A549 (cell line): ENCODE data around the gene NTF3. TPM values are rescaled to one million over a fixed set of nuclear protein-coding genes. Genes with fewer than 3 reads are reported as not detected.

Experiments
- ATAC-seq, 2 experiments: fragments of 200-7000 bp in 1 of 2; fragments of >200 bp in 1 of 2; cut with Nextera tagmentation in 1 of 2; cut with Tn5 transposase in 1 of 2; 3 replicates each; pipeline versions ENCODE4 v1.8.0 to v1.9.1; 2018 to 2020; ENCODE audit warnings: mild to moderate bottlenecking in 1 of 2, moderate library complexity in 1 of 2
- CTCF ChIA-PET: fragments of 300-600 bp; sonication (Branson Sonifier 250); formaldehyde crosslinking; extraction: SDS; loops from one replicate; lab custom pipeline; 2021; ENCODE audit warnings: antibody characterized with exemption, inconsistent platforms; lab: Yijun Ruan, JAX
- POLR2A ChIA-PET: fragments of 350-600 bp; formaldehyde crosslinking; extraction: SDS; loops from one replicate; lab custom pipeline; 2021; ENCODE audit warnings: antibody characterized with exemption, inconsistent platforms; lab: Yijun Ruan, JAX
- DNase-seq, 2 experiments: peaks; one replicate each; pipeline versions ENCODE4 v3.0.0 to v3.0.0-alpha.2; 2011 to 2016; ENCODE audit warnings: low read depth in 1 of 2, low spot score in 1 of 2
- FAIRE-seq: peaks from 2 replicates; lab custom pipeline; 2011; peaks lifted over from hg19 to GRCh38; lab: Jason Lieb, UNC
- H3K27ac ChIP-seq, 2 experiments: fragments of >200 bp; sonication (Bioruptor Twin); formaldehyde crosslinking; 3 replicates each; pipeline ENCODE4 v1.5.1; 2016 to 2017
- H3K4me1 ChIP-seq: fragments of >200 bp; sonication (Bioruptor Twin); formaldehyde crosslinking; 3 replicates; pipeline ENCODE4 v1.6.1; 2016
- H3K4me2 ChIP-seq: fragments of >200 bp; sonication (Bioruptor Twin); formaldehyde crosslinking; 3 replicates; pipeline ENCODE4 v1.6.1; 2016
- H3K4me3 ChIP-seq: fragments of >200 bp; sonication (Bioruptor Twin); formaldehyde crosslinking; 3 replicates; pipeline ENCODE4 v1.5.1; 2016
- H3K9me3 ChIP-seq: fragments of >200 bp; sonication (Bioruptor Twin); formaldehyde crosslinking; 3 replicates; pipeline ENCODE4 v1.6.1; 2016
- BHLHE40 ChIP-seq: IDR thresholded peaks from 2 replicates; pipeline ENCODE4 v1.6.1; 2012; ENCODE audit warnings: low read depth, low read length, inconsistent platforms
- CBX2 ChIP-seq: fragments of 200-600 bp; sonication (generic); IDR thresholded peaks from 2 replicates; pipeline ENCODE4 v1.6.1; 2016; ENCODE audit warnings: low read depth, mild to moderate bottlenecking, borderline replicate concordance
- CBX8 ChIP-seq: fragments of 200-600 bp; sonication (generic); IDR thresholded peaks from 2 replicates; pipeline ENCODE4 v1.6.1; 2016
- CHD2 ChIP-seq: fragments of 150-350 bp; IDR thresholded peaks from 2 replicates; pipeline ENCODE4 v1.6.1; 2014; ENCODE audit warnings: low read length; ENCODE audit not compliant: partially characterized antibody
- CHD4 ChIP-seq: fragments of 200-600 bp; sonication (generic); IDR thresholded peaks from 2 replicates; pipeline ENCODE4 v1.6.1; 2016; ENCODE audit warnings: antibody characterized with exemption, mild to moderate bottlenecking, borderline replicate concordance
- ESRRA ChIP-seq: fragments of 150-350 bp; IDR thresholded peaks from 2 replicates; pipeline ENCODE4 v1.6.1; 2014; ENCODE audit warnings: mild to moderate bottlenecking, low read length, borderline replicate concordance
- FOXS1 ChIP-seq: fragments of 250-450 bp; sonication (Bioruptor Pico); IDR thresholded peaks from 2 replicates; pipeline ENCODE4 v1.5.0; 2020; ENCODE audit warnings: mild to moderate bottlenecking, moderate library complexity
- HEYL ChIP-seq: fragments of 250-450 bp; sonication (Bioruptor Pico); IDR thresholded peaks from 2 replicates; pipeline ENCODE4 v1.8.0; 2021; ENCODE audit warnings: mild to moderate bottlenecking, moderate library complexity
- HOXA7 ChIP-seq: fragments of 250-450 bp; sonication (Bioruptor Pico); IDR thresholded peaks from 2 replicates; pipeline ENCODE4 v1.5.0; 2020; ENCODE audit warnings: mild to moderate bottlenecking, moderate library complexity
- HOXB13 ChIP-seq: fragments of 250-450 bp; sonication (Bioruptor Pico); IDR thresholded peaks from 2 replicates; pipeline ENCODE4 v1.5.0; 2020; ENCODE audit warnings: low read depth, mild to moderate bottlenecking, moderate library complexity
- HOXB5 ChIP-seq: fragments of 250-450 bp; sonication (Bioruptor Pico); IDR thresholded peaks from 2 replicates; pipeline ENCODE4 v1.5.0; 2020; ENCODE audit warnings: mild to moderate bottlenecking, moderate library complexity
- JUNB ChIP-seq: fragments of >200 bp; sonication (Bioruptor Twin); formaldehyde crosslinking; IDR thresholded peaks from 2 replicates; pipeline ENCODE4 v1.6.1; 2016
- KDM1A ChIP-seq: fragments of 200-600 bp; sonication (generic); IDR thresholded peaks from 2 replicates; pipeline ENCODE4 v1.6.1; 2016; ENCODE audit warnings: low read depth, mild to moderate bottlenecking
- KDM5A ChIP-seq: fragments of 200-600 bp; sonication (generic); IDR thresholded peaks from 2 replicates; pipeline ENCODE4 v1.6.1; 2016; ENCODE audit warnings: antibody characterized with exemption, mild to moderate bottlenecking
- NFE2L2 ChIP-seq: fragments of 150-350 bp; conservative IDR thresholded peaks from 2 replicates; pipeline ENCODE4 v1.6.1; 2014; ENCODE audit warnings: low read length
- NPAS2 ChIP-seq: fragments of 250-450 bp; sonication (Bioruptor Pico); IDR thresholded peaks from 2 replicates; pipeline ENCODE4 v1.8.0; 2022; ENCODE audit warnings: mild to moderate bottlenecking, moderate library complexity, borderline replicate concordance
- NR3C1 ChIP-seq: fragments of >200 bp; sonication (Bioruptor Twin); formaldehyde crosslinking; IDR thresholded peaks from 3 replicates; pipeline ENCODE4 v1.6.1; 2017
- PHF8 ChIP-seq: fragments of 200-600 bp; sonication (generic); IDR thresholded peaks from 2 replicates; pipeline ENCODE4 v1.6.1; 2016; ENCODE audit warnings: low read depth, mild to moderate bottlenecking, antibody characterized with exemption, moderate library complexity, borderline replicate concordance
- RCOR1 ChIP-seq: fragments of 150-350 bp; IDR thresholded peaks from 2 replicates; pipeline ENCODE4 v1.6.1; 2014; ENCODE audit warnings: antibody characterized with exemption, low read length, low read depth
- SMC3 ChIP-seq: fragments of >200 bp; sonication (Bioruptor Twin); formaldehyde crosslinking; IDR thresholded peaks from 3 replicates; pipeline ENCODE4 v1.6.1; 2018; ENCODE audit warnings: inconsistent platforms
- TFCP2L1 ChIP-seq: fragments of 250-450 bp; sonication (Bioruptor Pico); IDR thresholded peaks from 2 replicates; pipeline ENCODE4 v1.5.0; 2021; ENCODE audit warnings: mild to moderate bottlenecking
- TP53 ChIP-seq: fragments of 250-450 bp; sonication (Bioruptor Pico); IDR thresholded peaks from 2 replicates; pipeline ENCODE4 v1.5.0; 2021; ENCODE audit warnings: mild to moderate bottlenecking, moderate library complexity
- WGBS: methylation state at CpG from one replicate; pipeline ENCODE4 v1.1.6; 2017; ENCODE audit errors: missing lambda C conversion rate; 5-methylcytosine and 5-hydroxymethylcytosine counted together
- polyA plus RNA-seq, 4 experiments: library from polyadenylated mRNA; depleted of rRNA in 3 of 4; stranded (reverse); fragments of >200 nt; fragmentation: RNase III in 1 of 4; extraction: RNeasy Plus Mini Kit Qiagen cat#74134 plus additional on column Dnase treatment in 1 of 4; gene quantifications; 2 replicates in 3 of 4; 3 replicates in 1 of 4; pipeline ENCODE4 v1.2.3, GENCODE V29; 2011 to 2017
- TF ChIP-seq, protein P1 (sequence below): fragments of 150-350 bp; IDR thresholded peaks from 2 replicates; pipeline ENCODE4 v1.6.1; 2014; ENCODE audit warnings: low read depth, mild to moderate bottlenecking, low read length
- TF ChIP-seq, protein P2 (sequence below): fragments of >200 bp; sonication (Bioruptor Twin); formaldehyde crosslinking; IDR thresholded peaks from 3 replicates; pipeline ENCODE4 v1.5.1; 2016
- TF ChIP-seq, protein P3 (sequence below): fragments of >200 bp; sonication (Bioruptor Twin); formaldehyde crosslinking; IDR thresholded peaks from 3 replicates; pipeline ENCODE4 v1.6.1; 2016

NTF3 gene
- polyA plus RNA-seq, 2 of the 4 experiments (the other 2 are of a cell fraction), result not detected

DNA sequence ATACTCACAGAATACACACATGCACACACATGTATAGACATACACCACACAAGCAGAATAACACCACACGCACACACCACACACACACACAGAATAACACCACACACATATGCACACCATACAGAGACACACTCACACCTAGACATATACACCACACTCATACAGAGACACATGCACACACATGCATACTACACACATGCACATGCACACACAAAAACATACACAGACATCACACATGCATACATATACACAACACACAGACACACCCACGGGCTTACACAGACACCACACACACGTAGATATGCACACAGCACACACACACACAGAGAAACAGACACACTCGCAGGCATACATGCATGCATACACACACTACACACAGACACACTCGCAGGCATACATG lies 49.7 kb downstream of the NTF3 start:
- Histone ChIP-seq H3K27ac (no peak overlapping the region), H3K4me2 (no peak overlapping the region), H3K9me3 (peaks cover 4% of the 10 kb centered on the region; the same call in 1 of the 3 replicates), H3K4me1 (no peaks in the 10 kb centered on the region), H3K4me3 (no peak overlapping the region)
- ATAC-seq (no peak), FAIRE-seq (no peak), DNase-seq (no peak)
- TF ChIP-seq RCOR1 (no peak), TP53 (no peak), ESRRA (no peak), CHD4 (no peak), HOXB5 (CRISPR knock-in tag) (no peak), HOXA7 (CRISPR knock-in tag) (no peak), CHD2 (no peak), TFCP2L1 (no peak), BHLHE40 (no peak), NFE2L2 (no peak), KDM1A (no peak), HOXB13 (CRISPR knock-in tag) (no peak)
- TF ChIP-seq, protein P1, sequence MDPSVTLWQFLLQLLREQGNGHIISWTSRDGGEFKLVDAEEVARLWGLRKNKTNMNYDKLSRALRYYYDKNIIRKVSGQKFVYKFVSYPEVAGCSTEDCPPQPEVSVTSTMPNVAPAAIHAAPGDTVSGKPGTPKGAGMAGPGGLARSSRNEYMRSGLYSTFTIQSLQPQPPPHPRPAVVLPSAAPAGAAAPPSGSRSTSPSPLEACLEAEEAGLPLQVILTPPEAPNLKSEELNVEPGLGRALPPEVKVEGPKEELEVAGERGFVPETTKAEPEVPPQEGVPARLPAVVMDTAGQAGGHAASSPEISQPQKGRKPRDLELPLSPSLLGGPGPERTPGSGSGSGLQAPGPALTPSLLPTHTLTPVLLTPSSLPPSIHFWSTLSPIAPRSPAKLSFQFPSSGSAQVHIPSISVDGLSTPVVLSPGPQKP, result no peak
- WGBS, result 40% methylated on average over 5 of the region's 5 CpGs
- ChIA-PET POLR2A (no interaction called here), CTCF (no interaction called here)

DNA sequence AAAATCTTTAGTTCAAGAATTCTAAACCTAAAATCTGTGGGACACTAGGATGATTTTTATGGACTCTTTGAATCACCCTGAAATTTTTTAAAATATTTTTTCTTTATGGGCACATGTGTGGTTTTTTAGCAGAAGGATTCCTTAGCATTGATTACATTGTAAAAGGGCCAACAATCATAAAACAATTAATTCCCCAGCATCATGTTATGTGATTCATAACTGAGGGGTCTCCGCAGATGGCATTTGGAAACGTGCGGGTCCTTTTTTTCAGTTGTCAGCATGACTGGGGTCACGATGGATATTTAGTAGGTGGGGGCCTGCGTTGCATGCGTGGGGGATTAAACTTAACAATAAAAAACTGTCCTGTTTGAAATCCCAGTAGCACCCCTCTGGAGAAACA lies 52.5 kb downstream of the NTF3 start:
- CTCF ChIA-PET, result interaction anchor here (1.1 kb wide), 1 partner anchor 14 kb away, joined by 4 read pairs; no protein-coding TSS in a partner anchor
- ATAC-seq, result no peak
- POLR2A ChIA-PET, result no interaction called here
- H3K9me3 ChIP-seq, result peaks cover 4% of the 10 kb centered on the region; the same call in 1 of the 3 replicates
- no peak for FAIRE-seq
- TF ChIP-seq NPAS2, result no peak
- TF ChIP-seq, protein P1, result no peak
- TF ChIP-seq PHF8, result no peak
- TF ChIP-seq KDM5A, result no peak
- TF ChIP-seq FOXS1, result no peak
- no peak for TF ChIP-seq SMC3
- TF ChIP-seq JUNB, result no peak
- no peak for DNase-seq
- H3K4me1 ChIP-seq, result no peaks in the 10 kb centered on the region
- no peak overlapping the region for H3K27ac ChIP-seq
- no peak overlapping the region for H3K4me3 ChIP-seq
- H3K4me2 ChIP-seq, result no peak overlapping the region
- 33% methylated on average over 6 of the region's 6 CpGs for WGBS

DNA sequence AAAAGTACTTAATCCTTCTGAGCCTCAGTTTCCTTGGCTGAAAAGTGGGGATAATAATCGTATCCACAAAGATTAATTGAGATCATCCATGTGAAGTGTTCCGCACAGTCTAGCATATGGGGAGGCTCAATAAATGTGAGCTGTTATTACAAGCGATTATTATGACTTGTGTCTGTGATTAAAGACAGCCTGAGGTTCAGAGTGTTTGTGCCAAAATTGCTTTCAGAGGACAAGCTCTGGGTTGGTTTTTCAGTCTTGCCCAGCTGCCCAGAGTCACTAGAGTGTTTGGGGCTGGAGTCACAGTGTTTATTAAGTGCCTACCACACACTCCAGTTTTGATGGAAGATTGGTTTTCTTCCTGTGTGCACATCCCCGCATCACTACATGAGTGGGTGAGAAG lies 53.5 kb downstream of the NTF3 start:
- no peak for FAIRE-seq
- ChIA-PET CTCF (no interaction called here), POLR2A (no interaction called here)
- H3K27ac ChIP-seq, result no peak overlapping the region
- peaks cover 4% of the 10 kb centered on the region; the same call in 1 of the 3 replicates for H3K9me3 ChIP-seq
- no peak for DNase-seq
- no peak overlapping the region for H3K4me2 ChIP-seq
- H3K4me1 ChIP-seq, result no peaks in the 10 kb centered on the region
- 29% methylated on average over 4 of the region's 4 CpGs for WGBS
- no peak for ATAC-seq
- no peak overlapping the region for H3K4me3 ChIP-seq
- TF ChIP-seq PHF8 (no peak), CBX8 (no peak), JUNB (no peak), HOXB13 (CRISPR knock-in tag) (no peak)
- TF ChIP-seq, all 56 proteins: peak for 0

DNA sequence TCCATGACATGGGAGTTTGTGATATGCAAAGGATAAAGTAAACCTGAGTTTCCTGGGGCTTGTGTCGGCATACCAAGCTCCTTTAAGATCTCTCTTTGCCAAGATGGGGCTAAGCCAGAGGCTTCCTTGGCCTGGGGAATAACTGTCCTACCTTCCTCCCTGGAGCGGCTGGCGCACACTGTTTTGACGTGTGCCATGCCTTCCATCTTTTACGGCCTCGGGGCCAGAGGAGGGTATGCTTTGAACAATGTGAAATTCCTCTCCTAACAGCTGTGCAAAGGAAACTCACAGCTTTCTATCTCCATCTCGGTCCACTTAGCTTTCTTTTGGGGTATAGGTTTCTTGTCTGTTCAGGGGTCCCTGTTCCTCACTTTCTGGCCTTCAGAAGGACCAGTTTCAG lies 55.2 kb downstream of the NTF3 start:
- H3K27ac ChIP-seq, result no peak overlapping the region
- ATAC-seq, result no peak
- no peak for TF ChIP-seq TFCP2L1
- TF ChIP-seq, protein P2, sequence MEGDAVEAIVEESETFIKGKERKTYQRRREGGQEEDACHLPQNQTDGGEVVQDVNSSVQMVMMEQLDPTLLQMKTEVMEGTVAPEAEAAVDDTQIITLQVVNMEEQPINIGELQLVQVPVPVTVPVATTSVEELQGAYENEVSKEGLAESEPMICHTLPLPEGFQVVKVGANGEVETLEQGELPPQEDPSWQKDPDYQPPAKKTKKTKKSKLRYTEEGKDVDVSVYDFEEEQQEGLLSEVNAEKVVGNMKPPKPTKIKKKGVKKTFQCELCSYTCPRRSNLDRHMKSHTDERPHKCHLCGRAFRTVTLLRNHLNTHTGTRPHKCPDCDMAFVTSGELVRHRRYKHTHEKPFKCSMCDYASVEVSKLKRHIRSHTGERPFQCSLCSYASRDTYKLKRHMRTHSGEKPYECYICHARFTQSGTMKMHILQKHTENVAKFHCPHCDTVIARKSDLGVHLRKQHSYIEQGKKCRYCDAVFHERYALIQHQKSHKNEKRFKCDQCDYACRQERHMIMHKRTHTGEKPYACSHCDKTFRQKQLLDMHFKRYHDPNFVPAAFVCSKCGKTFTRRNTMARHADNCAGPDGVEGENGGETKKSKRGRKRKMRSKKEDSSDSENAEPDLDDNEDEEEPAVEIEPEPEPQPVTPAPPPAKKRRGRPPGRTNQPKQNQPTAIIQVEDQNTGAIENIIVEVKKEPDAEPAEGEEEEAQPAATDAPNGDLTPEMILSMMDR, result no peak
- no peak for TF ChIP-seq NR3C1
- no peak for TF ChIP-seq SMC3
- TF ChIP-seq, protein P3, sequence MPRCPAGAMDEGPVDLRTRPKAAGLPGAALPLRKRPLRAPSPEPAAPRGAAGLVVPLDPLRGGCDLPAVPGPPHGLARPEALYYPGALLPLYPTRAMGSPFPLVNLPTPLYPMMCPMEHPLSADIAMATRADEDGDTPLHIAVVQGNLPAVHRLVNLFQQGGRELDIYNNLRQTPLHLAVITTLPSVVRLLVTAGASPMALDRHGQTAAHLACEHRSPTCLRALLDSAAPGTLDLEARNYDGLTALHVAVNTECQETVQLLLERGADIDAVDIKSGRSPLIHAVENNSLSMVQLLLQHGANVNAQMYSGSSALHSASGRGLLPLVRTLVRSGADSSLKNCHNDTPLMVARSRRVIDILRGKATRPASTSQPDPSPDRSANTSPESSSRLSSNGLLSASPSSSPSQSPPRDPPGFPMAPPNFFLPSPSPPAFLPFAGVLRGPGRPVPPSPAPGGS, result no peak
- no peak for TF ChIP-seq ESRRA
- TF ChIP-seq NPAS2, result no peak
- TF ChIP-seq HOXB13 (CRISPR knock-in tag), result no peak
- TF ChIP-seq CBX8, result no peak
- TF ChIP-seq CBX2, result no peak
- no peak for TF ChIP-seq HEYL (CRISPR knock-in tag)

More for the DNA sequence above, 55.2 kb downstream of the NTF3 start:
- FAIRE-seq, result no peak
- WGBS, result 31% methylated on average over 7 of the region's 7 CpGs
- no peak overlapping the region for H3K4me2 ChIP-seq
- no peak for DNase-seq
- no peak overlapping the region for H3K4me3 ChIP-seq
- H3K9me3 ChIP-seq, result no peaks in the 10 kb centered on the region
- POLR2A ChIA-PET, result no interaction called here
- no peaks in the 10 kb centered on the region for H3K4me1 ChIP-seq
- CTCF ChIA-PET, result interaction anchor here (1.3 to 2.7 kb wide), 2 partner anchors 9 to 24 kb away, joined by 3 to 6 read pairs; no protein-coding TSS in a partner anchor
